HEK293T (cell line): ENCODE data around the gene SLC44A3.

Experiments used
- CTCF ChIA-PET: fragments of 350-600 bp; formaldehyde crosslinking; extraction: SDS; loops from one replicate; lab custom pipeline; 2021; ENCODE audit warnings: antibody characterized with exemption, inconsistent platforms; lab: Yijun Ruan, JAX
- POLR2A ChIA-PET: fragments of 350-600 bp; formaldehyde crosslinking; extraction: SDS; loops from one replicate; lab custom pipeline; 2020; ENCODE audit warnings: antibody characterized with exemption, inconsistent platforms; lab: Yijun Ruan, JAX
- DNase-seq: peaks from one replicate; pipeline ENCODE4 v3.0.0; 2012; ENCODE audit warnings: mixed read lengths; ENCODE audit errors: extremely low spot score
- ARNT ChIP-seq: fragments of 450-650 bp; IDR thresholded peaks from 2 replicates; pipeline ENCODE4 v1.6.1; 2017; ENCODE audit warnings: mild to moderate bottlenecking
- BHLHE40 ChIP-seq: fragments of 450-650 bp; IDR thresholded peaks from 2 replicates; pipeline ENCODE4 v1.6.1; 2016; ENCODE audit warnings: mild to moderate bottlenecking, moderate library complexity, borderline replicate concordance
- CTBP1 ChIP-seq: fragments of 450-650 bp; IDR thresholded peaks from 2 replicates; pipeline ENCODE4 v1.6.1; 2016; ENCODE audit warnings: borderline replicate concordance
- ELF4 ChIP-seq: fragments of 450-650 bp; IDR thresholded peaks from 2 replicates; pipeline ENCODE4 v1.6.1; 2017; ENCODE audit warnings: antibody characterized with exemption
- FOXA1 ChIP-seq: fragments of 450-650 bp; IDR thresholded peaks from 2 replicates; pipeline ENCODE4 v1.6.1; 2016; ENCODE audit warnings: mild to moderate bottlenecking
- FOXK2 ChIP-seq: fragments of 450-650 bp; IDR thresholded peaks from 2 replicates; pipeline ENCODE4 v1.6.1; 2016; ENCODE audit warnings: mild to moderate bottlenecking
- FOXM1 ChIP-seq: fragments of 450-650 bp; IDR thresholded peaks from 2 replicates; pipeline ENCODE4 v1.6.1; 2017; ENCODE audit warnings: mild to moderate bottlenecking, borderline replicate concordance
- HDGF ChIP-seq: fragments of 450-650 bp; IDR thresholded peaks from 2 replicates; pipeline ENCODE4 v1.6.1; 2017; ENCODE audit warnings: antibody characterized with exemption, borderline replicate concordance
- L3MBTL2 ChIP-seq: fragments of 450-650 bp; conservative IDR thresholded peaks from 2 replicates; pipeline ENCODE4 v1.6.1; 2016; ENCODE audit warnings: mild to moderate bottlenecking
- LEF1 ChIP-seq: fragments of 450-650 bp; IDR thresholded peaks from 2 replicates; pipeline ENCODE4 v1.6.1; 2017; ENCODE audit warnings: mild to moderate bottlenecking, borderline replicate concordance
- NFRKB ChIP-seq: fragments of 450-650 bp; IDR thresholded peaks from 2 replicates; pipeline ENCODE4 v1.6.1; 2016; ENCODE audit warnings: mild to moderate bottlenecking, moderate library complexity
- SP1 ChIP-seq: fragments of 450-650 bp; IDR thresholded peaks from 2 replicates; pipeline ENCODE4 v1.6.1; 2017
- SUZ12 ChIP-seq: fragments of 450-650 bp; IDR thresholded peaks from 2 replicates; pipeline ENCODE4 v1.6.1; 2016; ENCODE audit warnings: mild to moderate bottlenecking
- TARDBP ChIP-seq: fragments of 450-650 bp; IDR thresholded peaks from 2 replicates; pipeline ENCODE4 v1.6.1; 2016
- ZNF384 ChIP-seq: fragments of 450-650 bp; IDR thresholded peaks from 2 replicates; pipeline ENCODE4 v1.6.1; 2016
- TF ChIP-seq, protein P1 (sequence below): fragments of 450-650 bp; IDR thresholded peaks from 2 replicates; pipeline ENCODE4 v1.6.1; 2016

The SLC44A3 gene

GRCh38 chr1:94819238-94819944 lies 766 bp upstream of the SLC44A3 start:
- CTCF ChIA-PET: no interaction called here

GRCh38 chr1:94820936-94821335 lies 779 bp downstream of the SLC44A3 start:
- ChIA-PET CTCF (interaction anchor here (1.3 kb wide), 1 partner anchor 221 kb away, joined by 6 read pairs; no protein-coding TSS in a partner anchor), POLR2A (no interaction called here)

More at GRCh38 chr1:94819238-94819944, 766 bp upstream of the SLC44A3 start:
- no peak for DNase-seq
- TF ChIP-seq SP1 (no peak), LEF1 (no peak), FOXA1 (no peak), ZNF384 (no peak), ELF4 (no peak), CTBP1 (no peak), ARNT (no peak), FOXM1 (no peak), HDGF (no peak), FOXK2 (no peak), BHLHE40 (no peak), NFRKB (no peak), SUZ12 (no peak), L3MBTL2 (no peak), TARDBP (no peak)
- TF ChIP-seq, protein P1, sequence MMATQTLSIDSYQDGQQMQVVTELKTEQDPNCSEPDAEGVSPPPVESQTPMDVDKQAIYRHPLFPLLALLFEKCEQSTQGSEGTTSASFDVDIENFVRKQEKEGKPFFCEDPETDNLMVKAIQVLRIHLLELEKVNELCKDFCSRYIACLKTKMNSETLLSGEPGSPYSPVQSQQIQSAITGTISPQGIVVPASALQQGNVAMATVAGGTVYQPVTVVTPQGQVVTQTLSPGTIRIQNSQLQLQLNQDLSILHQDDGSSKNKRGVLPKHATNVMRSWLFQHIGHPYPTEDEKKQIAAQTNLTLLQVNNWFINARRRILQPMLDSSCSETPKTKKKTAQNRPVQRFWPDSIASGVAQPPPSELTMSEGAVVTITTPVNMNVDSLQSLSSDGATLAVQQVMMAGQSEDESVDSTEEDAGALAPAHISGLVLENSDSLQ: no peak
- POLR2A ChIA-PET: no interaction called here

DNA sequence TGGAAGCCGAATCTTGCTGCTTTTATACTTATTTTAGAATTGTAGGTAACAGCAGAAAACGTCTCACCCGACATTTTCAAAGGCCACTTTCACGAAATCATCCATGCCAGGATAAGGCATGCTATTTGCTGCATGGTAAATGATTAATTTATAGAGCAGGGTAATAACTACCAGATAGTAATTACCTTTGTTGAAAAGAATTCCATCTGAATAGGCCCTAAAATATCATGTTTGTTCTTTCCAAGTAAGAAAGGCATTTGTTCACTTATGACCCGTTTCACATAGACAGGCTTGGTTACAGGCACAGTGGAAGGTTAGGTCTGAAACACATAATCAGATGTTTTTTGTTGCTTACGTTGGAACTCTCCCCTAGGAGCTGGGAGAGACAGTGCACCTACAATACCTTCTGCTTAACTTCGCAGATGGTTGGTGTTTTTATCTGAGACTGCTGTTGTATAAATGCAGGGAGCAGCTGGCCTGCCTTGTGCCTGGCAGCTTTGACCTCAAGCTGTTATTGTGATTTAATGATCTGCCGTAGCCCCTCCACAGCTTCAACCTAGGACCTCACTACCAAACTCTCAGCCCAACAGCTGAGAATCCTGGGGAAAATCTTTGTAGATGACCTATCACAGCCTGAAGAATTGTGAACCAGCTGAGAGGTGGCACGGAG lies 1.6 kb downstream of the SLC44A3 start:
- ChIA-PET CTCF (interaction anchor here (1.7 kb wide), 1 partner anchor 33 kb away, joined by 4 read pairs; no protein-coding TSS in a partner anchor), POLR2A (interaction anchor here (0.7 kb wide), 1 partner anchor 105 kb away, joined by 3 read pairs; the partner anchor contains the start of gene CNN3)
- no peak for DNase-seq

More at GRCh38 chr1:94820936-94821335, 779 bp downstream of the SLC44A3 start:
- no peak for TF ChIP-seq TARDBP
- no peak for TF ChIP-seq FOXK2
- no peak for TF ChIP-seq BHLHE40
- TF ChIP-seq SP1: no peak
- TF ChIP-seq, protein P1: no peak
- no peak for TF ChIP-seq CTBP1
- TF ChIP-seq ARNT: no peak
- no peak for TF ChIP-seq NFRKB
- TF ChIP-seq SUZ12: no peak
- TF ChIP-seq ZNF384: no peak
- no peak for DNase-seq

GRCh38 chr1:94823116-94823515 lies 3.0 kb downstream of the SLC44A3 start:
- no peak for TF ChIP-seq ELF4
- TF ChIP-seq TARDBP: no peak
- no peak for TF ChIP-seq CTBP1
- no peak for TF ChIP-seq BHLHE40
- TF ChIP-seq L3MBTL2: no peak
- no peak for TF ChIP-seq NFRKB
- TF ChIP-seq FOXM1: no peak
- TF ChIP-seq SP1: no peak
- TF ChIP-seq FOXA1: no peak
- no peak for TF ChIP-seq FOXK2
- no peak for TF ChIP-seq HDGF
- no peak for TF ChIP-seq SUZ12
- TF ChIP-seq, protein P1: no peak
- TF ChIP-seq LEF1: no peak
- no peak for TF ChIP-seq ZNF384
- TF ChIP-seq ARNT: no peak
- POLR2A ChIA-PET: no interaction called here

More for the DNA sequence above, 1.6 kb downstream of the SLC44A3 start:
- TF ChIP-seq ARNT (no peak), NFRKB (no peak), FOXM1 (no peak), FOXA1 (no peak), TARDBP (no peak), ELF4 (no peak), SUZ12 (no peak), ZNF384 (no peak), FOXK2 (no peak), BHLHE40 (no peak), CTBP1 (no peak), L3MBTL2 (no peak)
- TF ChIP-seq, protein P1: no peak

GRCh38 chr1:94825936-94826335 lies 5.8 kb downstream of the SLC44A3 start:
- TF ChIP-seq CTBP1: no peak
- no peak for TF ChIP-seq ZNF384
- DNase-seq: no peak
- ChIA-PET POLR2A (no interaction called here), CTCF (no interaction called here)

More at GRCh38 chr1:94823116-94823515, 3.0 kb downstream of the SLC44A3 start:
- DNase-seq: no peak
- CTCF ChIA-PET: no interaction called here
